Right ventricle myocardium superior (tissue), 1 donor: ENCODE results near the gene MRPL34. TPM values are rescaled to one million over a fixed set of nuclear protein-coding genes. Genes with fewer than 3 reads are reported as not detected.

ENCODE experiments used
- ATAC-seq: fragments of 200-7000 bp; cut with Tn5 transposase; one replicate; pipeline ENCODE4 v1.9.1; 2020; ENCODE audit warnings: mild to moderate bottlenecking; ENCODE audit not compliant: poor library complexity
- DNase-seq: peaks from one replicate; pipeline ENCODE4 v3.0.0-alpha.2; 2020
- intact Hi-C: fragments of 100-400 bp; cut with DNase I; formaldehyde crosslinking; loops from one replicate; pipeline ENCODE4 v1.11.2; 2022
- total RNA-seq: library from RNA; stranded (reverse); fragmentation: NEBNext Ultra II Directional; extraction: Animal tissue kit (Norgen Biotek cat#: 25700); gene quantifications from one replicate; pipeline ENCODE4 v1.2.1, GENCODE V29; 2021
- donor health status: DM: no; HTN: yes; CAD: no; lungs with severe emphysema.

The MRPL34 gene
- total RNA-seq, 1 donor from 2014 or later: 224 TPM

GRCh38 chr19:17324357-17325114 is 18.9 kb downstream of the MRPL34 start:
- DNase-seq (no peak), ATAC-seq (no peak)
- intact Hi-C loops: no loop called here

GRCh38 chr19:17325133-17325532 is 19.5 kb downstream of the MRPL34 start:
- DNase-seq (no peak), ATAC-seq (no peak)
- intact Hi-C loops: no loop called here

GRCh38 chr19:17325881-17326594 is 20.4 kb downstream of the MRPL34 start:
- intact Hi-C loops: no loop called here
- ATAC-seq (peak; percentile 17), DNase-seq (peak; percentile 79)

- ATAC-seq: no peak
- DNase-seq: no peak
- intact Hi-C loops: no loop called here
Observed at GRCh38 chr19:17326595-17326966, 20.9 kb downstream of the MRPL34 start.

- DNase-seq: no peak
- intact Hi-C loops: no loop called here
- no peak for ATAC-seq
Observed at GRCh38 chr19:17327068-17327653, 21.5 kb downstream of the MRPL34 start.

- DNase-seq: peak; percentile 57
- ATAC-seq: peak; percentile 19
- intact Hi-C loops: no loop called here
Observed at GRCh38 chr19:17327654-17328516, 22.2 kb downstream of the MRPL34 start.

- no peak for DNase-seq
- intact Hi-C loops: no loop called here
- no peak for ATAC-seq
Observed at GRCh38 chr19:17328517-17329365, 23.1 kb downstream of the MRPL34 start.

GRCh38 chr19:17329366-17330261 is 23.9 kb downstream of the MRPL34 start:
- intact Hi-C loops: no loop called here
- ATAC-seq (no peak), DNase-seq (no peak)

- DNase-seq: no peak
- ATAC-seq: no peak
- intact Hi-C loops: no loop called here
Observed at GRCh38 chr19:17330262-17331044, 24.8 kb downstream of the MRPL34 start.

- DNase-seq (no peak), ATAC-seq (no peak)
- intact Hi-C loops: no loop called here
Observed at GRCh38 chr19:17331045-17331558, 25.4 kb downstream of the MRPL34 start.

GRCh38 chr19:17332360-17332676 is 26.6 kb downstream of the MRPL34 start:
- intact Hi-C loops: no loop called here
- ATAC-seq (no peak), DNase-seq (no peak)

- intact Hi-C loops: no loop called here
- DNase-seq (no peak), ATAC-seq (no peak)
Observed at GRCh38 chr19:17332677-17333581, 27.3 kb downstream of the MRPL34 start.

- ATAC-seq (no peak), DNase-seq (no peak)
- intact Hi-C loops: no loop called here
Observed at GRCh38 chr19:17333611-17334413, 28.1 kb downstream of the MRPL34 start.
